ENCODE measurements around the gene COX4I1.

DNA sequence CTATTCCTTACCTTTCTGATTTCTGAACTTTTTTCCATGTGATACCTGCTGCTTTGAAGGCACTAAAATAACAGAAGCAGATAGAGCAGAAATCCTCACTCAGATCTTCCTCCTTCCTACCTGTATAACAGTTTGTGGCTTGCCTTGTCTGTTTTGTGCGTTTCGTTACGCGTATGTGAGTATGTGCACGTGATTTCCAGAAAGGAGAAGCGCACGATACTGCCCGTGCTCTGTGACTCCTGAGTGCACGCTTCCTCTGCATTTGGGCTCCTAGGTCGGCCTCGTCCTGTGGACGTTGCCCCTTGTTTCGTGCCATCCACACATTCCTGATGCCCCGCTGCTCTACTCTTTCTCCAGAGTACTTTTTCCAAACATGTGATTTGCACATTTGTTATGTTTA lies 4.1 kb downstream of the COX4I1 start:
- TF ChIP-seq TAF1 (IDR thresholded peaks at IDR 0.05; ENCODE audit: low read depth, low read length): no peak
- TF ChIP-seq POLR2A (IDR thresholded peaks at IDR 0.05; ENCODE audit: low read depth, low read length): no peak
